Fibroblast of skin of back (primary cell): ENCODE measurements around the gene ATN1.

Source experiments
- DNase-seq: peaks from one replicate; pipeline ENCODE4 v3.0.0-alpha.2; 2013

ATN1 gene

DNA sequence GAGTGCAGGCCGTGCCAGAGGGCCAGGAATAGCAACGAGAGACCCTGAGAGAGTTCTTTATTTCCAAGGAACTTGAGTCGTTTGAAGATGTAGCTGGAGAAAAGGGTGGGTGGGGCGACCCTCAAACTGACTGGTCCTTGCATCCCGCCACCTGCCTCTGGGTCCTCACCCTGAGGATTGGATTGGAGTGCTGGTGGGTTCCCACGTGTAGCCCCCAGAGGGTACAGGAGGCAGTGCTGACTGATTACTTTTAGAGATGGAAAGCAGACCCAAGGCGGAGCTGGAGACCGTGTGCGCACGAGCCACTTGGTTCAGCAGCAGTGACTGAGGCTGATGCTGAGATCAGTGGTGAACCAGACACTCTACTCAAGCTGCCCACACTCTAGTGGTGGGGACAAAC is 49.9 kb downstream of the ATN1 start:
- DNase-seq, result no peak

DNA sequence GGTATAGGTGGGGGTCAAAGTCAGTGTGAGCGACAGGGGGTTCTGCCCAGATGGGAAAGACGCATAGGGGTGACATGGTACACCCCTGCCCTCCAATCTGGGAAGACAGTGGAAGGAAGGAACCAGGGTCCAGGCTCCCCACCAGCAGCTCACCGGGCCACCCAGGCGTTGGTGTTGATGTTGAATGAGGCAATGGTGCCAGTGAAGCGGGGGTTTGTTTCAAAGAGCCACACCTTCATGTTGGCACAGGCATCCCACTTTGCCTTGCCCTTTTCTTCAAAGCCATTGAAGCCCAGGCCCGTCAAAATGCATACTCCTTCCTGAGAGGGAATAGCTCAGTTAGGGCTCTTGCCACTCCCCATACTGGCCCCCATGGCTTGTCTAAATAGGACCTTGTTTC is 50.4 kb downstream of the ATN1 start:
- no peak for DNase-seq

- no peak for DNase-seq
These were observed 50.9 kb downstream of the ATN1 start for GRCh38 chr12:6978611-6979011.

- DNase-seq, result no peak
These were observed 51.3 kb downstream of the ATN1 start for GRCh38 chr12:6979021-6979420.

DNA sequence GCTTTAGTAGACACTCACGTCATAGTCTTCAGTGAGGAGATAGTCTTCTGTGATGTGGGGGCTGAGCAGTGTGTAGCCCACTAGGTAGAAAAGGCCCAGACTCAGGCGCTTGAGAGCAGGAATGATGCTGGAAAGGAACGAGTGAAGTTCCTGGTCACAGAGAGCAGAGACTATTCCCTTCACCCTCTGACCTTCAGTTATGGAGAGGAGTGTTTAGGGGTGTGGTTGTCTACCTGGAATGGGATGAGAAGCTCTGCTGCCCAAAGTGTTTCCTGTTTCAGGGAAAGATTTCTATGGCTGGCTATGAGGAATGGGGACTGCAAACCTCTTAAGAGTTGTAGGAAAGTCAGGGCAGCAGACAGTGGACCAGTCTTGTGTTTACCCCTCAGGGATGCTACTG is 51.7 kb downstream of the ATN1 start:
- DNase-seq, result no peak

DNA sequence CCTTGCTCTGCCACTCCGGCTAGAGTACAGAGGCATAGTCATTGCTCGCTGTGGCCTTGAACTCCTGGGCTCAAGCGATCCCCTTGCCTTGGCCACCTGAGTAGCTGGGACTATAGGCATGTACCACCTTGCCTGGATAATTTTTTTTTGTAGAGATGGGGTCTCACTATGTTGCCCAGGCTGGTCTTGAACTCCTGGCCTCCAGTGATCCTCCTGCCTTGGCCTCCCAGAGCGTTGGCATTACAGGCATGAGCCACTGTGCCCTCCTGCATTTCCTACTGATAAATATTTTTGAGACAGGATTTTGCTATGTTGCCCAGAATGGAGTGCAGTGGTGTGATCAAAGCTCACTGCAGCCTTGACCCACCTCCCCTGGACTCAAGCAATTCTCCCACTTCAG is 52.3 kb downstream of the ATN1 start:
- DNase-seq, result no peak

DNA sequence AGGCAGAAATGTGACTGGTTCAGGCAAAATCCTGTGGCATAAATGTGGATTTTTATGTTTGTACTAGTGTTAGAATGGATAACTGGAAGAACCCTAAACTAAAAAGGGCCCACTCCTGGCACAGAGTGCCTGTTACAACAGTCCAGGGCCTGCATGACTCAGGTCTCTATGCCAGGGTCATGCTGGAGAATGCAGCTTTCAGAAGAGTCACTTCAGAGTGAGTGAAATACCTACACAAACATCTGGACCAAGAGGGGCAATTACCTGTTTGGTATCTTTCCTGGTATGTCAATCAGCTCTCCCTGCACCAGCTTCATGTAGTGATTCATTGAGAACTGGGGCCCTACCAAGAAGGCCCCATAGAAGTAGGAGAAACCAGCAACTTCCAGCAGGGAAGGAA is 53.0 kb downstream of the ATN1 start:
- DNase-seq, result no peak

- no peak for DNase-seq
These were observed 53.6 kb downstream of the ATN1 start for GRCh38 chr12:6981152-6982052.

DNA sequence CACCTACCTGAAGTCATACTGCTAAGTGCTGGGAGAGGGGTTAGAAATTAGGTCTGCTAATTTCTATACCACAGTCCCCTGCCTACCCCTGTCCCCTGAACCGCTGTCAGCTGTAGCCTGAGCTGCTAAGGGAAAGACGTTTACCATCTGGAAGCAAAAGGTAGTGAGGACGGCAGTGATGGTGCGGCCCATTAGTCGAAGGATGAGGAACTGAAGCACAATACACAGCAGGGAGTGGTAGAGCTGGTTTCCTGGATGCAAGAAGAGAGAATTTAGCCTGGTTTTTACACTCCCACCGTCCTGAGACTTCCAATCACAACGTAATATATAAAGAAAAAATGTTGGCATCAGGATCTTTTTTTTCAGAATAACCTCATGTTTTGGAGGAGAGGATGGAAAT is 54.8 kb downstream of the ATN1 start:
- no peak for DNase-seq

DNA sequence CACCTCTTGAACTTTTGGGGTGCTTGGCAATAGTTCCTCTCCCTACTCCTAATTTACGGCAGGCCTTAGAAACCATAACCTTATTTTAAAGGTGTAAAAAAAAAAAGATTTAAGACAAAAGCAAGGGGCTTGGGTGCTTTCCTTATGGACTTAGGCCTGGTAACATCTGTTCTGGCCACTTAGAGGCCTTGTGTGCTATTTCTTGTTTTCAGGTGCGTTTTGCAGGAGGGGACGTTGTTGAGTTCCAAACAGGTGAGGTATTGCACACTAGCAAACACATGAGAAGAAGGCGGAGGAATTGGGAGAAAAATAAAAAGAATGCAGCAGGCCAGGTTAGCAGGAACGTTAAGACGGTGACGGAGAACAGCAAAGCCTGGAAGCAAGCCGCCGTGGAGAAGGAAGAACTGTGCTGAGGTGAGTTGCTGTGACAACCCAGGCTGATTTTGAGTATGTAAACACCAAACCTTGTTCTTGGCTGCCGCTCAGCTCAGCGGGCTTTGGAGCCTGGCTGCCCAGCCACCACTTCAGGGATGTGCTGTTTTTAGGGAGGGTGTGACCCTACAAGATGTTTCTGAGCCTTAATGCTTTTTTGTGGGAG is 60.3 kb downstream of the ATN1 start:
- no peak for DNase-seq
